T-helper 2 cell treated with Interferon-gamma antibody and Interleukin-4, amounts not matched to agents 100 ng/mL and 5 ng/mL, for 36 hours (primary cell): ENCODE data around the gene SSNA1. TPM values are rescaled to one million over a fixed set of nuclear protein-coding genes. Genes with fewer than 3 reads are reported as not detected.

Experiments used
- intact Hi-C: fragments of 100-400 bp; cut with micrococcal nuclease; formaldehyde crosslinking; loops from one replicate; pipeline ENCODE4 v1.15.1; 2023
- total RNA-seq: library from RNA; stranded (reverse); gene quantifications from 2 replicates; pipeline ENCODE4 v1.2.3, GENCODE V29; 2022

SSNA1 gene
- total RNA-seq, 1 donor from 2014 or later: 88.3 TPM

- intact Hi-C loops: no loop called here
These were observed 5.6 kb upstream of the SSNA1 start for GRCh38 chr9:137182836-137183235.

GRCh38 chr9:137183980-137184595 lies 4.4 kb upstream of the SSNA1 start:
- intact Hi-C loops: no loop called here

- intact Hi-C loops: loop anchor here (5.0 kb wide), 1 partner anchor 58 kb away; no protein-coding TSS in a partner anchor
These were observed 3.4 kb upstream of the SSNA1 start for GRCh38 chr9:137184881-137185660.

- intact Hi-C loops: loop anchor here (5.0 kb wide), 1 partner anchor 59 kb away; no protein-coding TSS in a partner anchor
These were observed 2.6 kb upstream of the SSNA1 start for GRCh38 chr9:137185921-137186320.

GRCh38 chr9:137186385-137186784 lies 2.1 kb upstream of the SSNA1 start:
- intact Hi-C loops: loop anchor here (5.0 kb wide), 1 partner anchor 59 kb away; no protein-coding TSS in a partner anchor

GRCh38 chr9:137187386-137187785 lies 1.1 kb upstream of the SSNA1 start:
- intact Hi-C loops: loop anchor here (5.0 kb wide), 1 partner anchor 60 kb away; no protein-coding TSS in a partner anchor

GRCh38 chr9:137188086-137188489 lies 388 bp upstream of the SSNA1 start:
- intact Hi-C loops: loop anchor here (1.0 to 5.0 kb wide), 4 partner anchors 17 to 61 kb away; partner anchors contain the start of genes NDOR1, TMEM203 and TUBB4B

GRCh38 chr9:137189297-137190295 lies 1.1 kb downstream of the SSNA1 start:
- intact Hi-C loops: loop anchor here (2.0 to 5.0 kb wide), 2 partner anchors 51 to 62 kb away; partner anchors contain the start of gene TUBB4B

GRCh38 chr9:137190315-137190856 lies 1.9 kb downstream of the SSNA1 start:
- intact Hi-C loops: no loop called here

- intact Hi-C loops: no loop called here
These were observed 2.8 kb downstream of the SSNA1 start for GRCh38 chr9:137191245-137191644.

GRCh38 chr9:137191691-137192447 lies 3.4 kb downstream of the SSNA1 start:
- intact Hi-C loops: no loop called here

GRCh38 chr9:137192448-137192780 lies 3.9 kb downstream of the SSNA1 start:
- intact Hi-C loops: no loop called here

GRCh38 chr9:137192859-137193258 lies 4.4 kb downstream of the SSNA1 start:
- intact Hi-C loops: no loop called here

GRCh38 chr9:137193771-137194170 lies 5.3 kb downstream of the SSNA1 start:
- intact Hi-C loops: no loop called here

GRCh38 chr9:137194388-137194787 lies 5.9 kb downstream of the SSNA1 start:
- intact Hi-C loops: no loop called here

GRCh38 chr9:137194909-137195308 lies 6.4 kb downstream of the SSNA1 start:
- intact Hi-C loops: no loop called here

GRCh38 chr9:137195525-137196220 lies 7.2 kb downstream of the SSNA1 start:
- intact Hi-C loops: no loop called here

- intact Hi-C loops: no loop called here
These were observed 9.8 kb downstream of the SSNA1 start for GRCh38 chr9:137198051-137198901.

- intact Hi-C loops: no loop called here
These were observed 10.4 kb downstream of the SSNA1 start for GRCh38 chr9:137198902-137199283.
